Erythroblast (primary cell): ENCODE results near the gene KCNH3.

Experiments
- GATA1 ChIP-seq: IDR thresholded peaks from 2 replicates; pipeline ENCODE4 v1.6.1; 2011; ENCODE audit warnings: low read depth, mild to moderate bottlenecking, control low read depth, low read length, moderate library complexity
- POLR2A ChIP-seq: IDR thresholded peaks from 2 replicates; pipeline ENCODE4 v1.6.1; 2011; ENCODE audit warnings: mild to moderate bottlenecking, low read length

DNA sequence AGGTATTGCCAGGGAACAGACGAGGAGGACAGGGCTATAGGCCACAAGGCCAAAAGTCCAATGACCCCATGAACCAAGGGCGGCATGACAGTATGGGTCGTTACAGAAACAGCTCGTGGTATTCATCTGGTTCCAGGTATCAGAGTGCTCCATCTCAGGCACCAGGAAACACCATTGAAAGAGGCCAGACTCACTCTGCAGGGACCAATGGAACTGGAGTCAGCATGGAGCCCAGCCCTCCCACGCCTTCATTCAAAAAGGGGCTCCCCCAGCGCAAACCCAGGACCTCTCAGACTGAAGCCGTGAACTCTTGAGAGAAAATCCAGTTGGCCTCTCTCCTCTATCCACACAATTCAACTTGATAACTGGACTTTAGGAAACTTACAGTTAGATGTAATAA, 12.9 kb upstream of the KCNH3 start:
- no peak for TF ChIP-seq POLR2A
- no peak for TF ChIP-seq GATA1
